Measurements from ENCODE around the gene PAX4. TPM values are rescaled to one million over a fixed set of nuclear protein-coding genes. Genes with fewer than 3 reads are reported as not detected.

The PAX4 gene
- total RNA-seq, 1 donor from 2014 or later, result not detected

- H3K9me3 Mint-ChIP-seq (ENCODE audit: unreplicated experiment), result peaks cover 2% of the 10 kb centered on the region
- no peak overlapping the region for H3K4me2 ChIP-seq (ENCODE audit: low read length)
- no peak for FAIRE-seq
Measured at GRCh38 chr7:127578711-127579275, 39.1 kb downstream of the PAX4 start.

GRCh38 chr7:127578036-127578684 lies 39.8 kb downstream of the PAX4 start:
- no peak overlapping the region for H3K9ac ChIP-seq (ENCODE audit: low read length)
- Mint-ChIP-seq H3K4me1 (ENCODE audit: low read depth, unreplicated experiment) (peaks cover 24% of the 10 kb centered on the region), H3K27ac (ENCODE audit: unreplicated experiment) (no peak overlapping the region), H3K27me3 (ENCODE audit: low read depth, unreplicated experiment) (no peaks in the 10 kb centered on the region), H3K36me3 (ENCODE audit: low read depth, unreplicated experiment) (peaks cover 31% of the 10 kb centered on the region), H3K9me3 (ENCODE audit: unreplicated experiment) (peaks cover 2% of the 10 kb centered on the region), H3K4me3 (ENCODE audit: unreplicated experiment) (no peak overlapping the region)
- peaks cover 35% of the 10 kb centered on the region for H3K79me2 ChIP-seq (ENCODE audit: insufficient read depth, low read length)
- H3K4me1 ChIP-seq (ENCODE audit: insufficient read depth, low read length), result peaks cover 23% of the 10 kb centered on the region
- DNase-seq (ENCODE audit: low read depth), result no peak
- TF ChIP-seq EZH2 (IDR thresholded peaks at IDR 0.05; ENCODE audit: insufficient read depth, low read length), result no peak
- no peak for TF ChIP-seq CTCF (IDR thresholded peaks at IDR 0.05; ENCODE audit: insufficient read depth, low read depth, low read length)
- no peaks in the 10 kb centered on the region for H3K27me3 ChIP-seq (ENCODE audit: insufficient read depth, low read length)
- no peak overlapping the region for H3K4me3 ChIP-seq (ENCODE audit: insufficient read depth, low read depth, low read length)
- peaks cover 17% of the 10 kb centered on the region for H3K36me3 ChIP-seq (ENCODE audit: insufficient read depth, low read length)
- H4K20me1 ChIP-seq (ENCODE audit: insufficient read depth, low read length), result peaks cover 50% of the 10 kb centered on the region
- no peak overlapping the region for H2AFZ ChIP-seq (ENCODE audit: low read depth, low read length)
- no peak for FAIRE-seq
- H3K27ac ChIP-seq (ENCODE audit: low read depth, low read length), result no peak overlapping the region
- H3K9me3 ChIP-seq (ENCODE audit: insufficient read depth, low read depth, low read length), result no peaks in the 10 kb centered on the region
- H3K4me2 ChIP-seq (ENCODE audit: low read length), result no peak overlapping the region

More at GRCh38 chr7:127578711-127579275, 39.1 kb downstream of the PAX4 start:
- no peak overlapping the region for H3K27ac ChIP-seq (ENCODE audit: low read depth, low read length)
- Mint-ChIP-seq H3K36me3 (ENCODE audit: low read depth, unreplicated experiment) (peaks cover 34% of the 10 kb centered on the region), H3K4me1 (ENCODE audit: low read depth, unreplicated experiment) (peaks cover 30% of the 10 kb centered on the region), H3K4me3 (ENCODE audit: unreplicated experiment) (no peak overlapping the region), H3K27me3 (ENCODE audit: low read depth, unreplicated experiment) (no peaks in the 10 kb centered on the region), H3K27ac (ENCODE audit: unreplicated experiment) (no peak overlapping the region)
- peaks cover 42% of the 10 kb centered on the region for H3K79me2 ChIP-seq (ENCODE audit: insufficient read depth, low read length)
- H3K4me3 ChIP-seq (ENCODE audit: insufficient read depth, low read depth, low read length), result no peak overlapping the region
- no peaks in the 10 kb centered on the region for H3K9me3 ChIP-seq (ENCODE audit: insufficient read depth, low read depth, low read length)
- peaks cover 56% of the 10 kb centered on the region for H4K20me1 ChIP-seq (ENCODE audit: insufficient read depth, low read length)
- H3K9ac ChIP-seq (ENCODE audit: low read length), result no peak overlapping the region
- DNase-seq (ENCODE audit: low read depth), result no peak
- H2AFZ ChIP-seq (ENCODE audit: low read depth, low read length), result no peak overlapping the region
- H3K27me3 ChIP-seq (ENCODE audit: insufficient read depth, low read length), result no peaks in the 10 kb centered on the region
- TF ChIP-seq CTCF (IDR thresholded peaks at IDR 0.05; ENCODE audit: insufficient read depth, low read depth, low read length) (no peak), EZH2 (IDR thresholded peaks at IDR 0.05; ENCODE audit: insufficient read depth, low read length) (no peak)
- peaks cover 17% of the 10 kb centered on the region for H3K36me3 ChIP-seq (ENCODE audit: insufficient read depth, low read length)
- peaks cover 29% of the 10 kb centered on the region for H3K4me1 ChIP-seq (ENCODE audit: insufficient read depth, low read length)
